ENCODE measurements around the gene TNFRSF1A.

- TF ChIP-seq EZH2phosphoT487 (conservative IDR thresholded peaks at IDR 0.05; ENCODE audit: low read length) (no peak), CTCF (IDR thresholded peaks at IDR 0.05; ENCODE audit: insufficient read depth, low read length, poor library complexity, severe bottlenecking) (no peak)
Measured at GRCh38 chr12:6288235-6288634, 53.6 kb downstream of the TNFRSF1A start.

Data from SU-DHL-6 (cell line).